ENCODE results near the gene ZFYVE28. TPM values are rescaled to one million over a fixed set of nuclear protein-coding genes. Genes with fewer than 3 reads are reported as not detected.

ZFYVE28 gene
- total and polyA plus RNA-seq, 2 of the 8 experiments (the other 6 are each of a cell fraction or from before 2014, with no cell fraction given) = 1.7 to 4.9 TPM

- TF ChIP-seq SP4 (IDR thresholded peaks at IDR 0.05; ENCODE audit: low read length) = no peak
- no peak for TF ChIP-seq TAF7 (optimal IDR thresholded peaks at IDR 0.05; ENCODE audit: borderline replicate concordance, low read depth, low read length)
- TF ChIP-seq FOSL1 (IDR thresholded peaks at IDR 0.05; ENCODE audit: insufficient read depth, low read depth, low read length) = no peak
Observed at GRCh38 chr4:2322841-2323240, 95.6 kb downstream of the ZFYVE28 start (continued).

Measured in H1 (cell line).